Spinal cord (tissue), 10 donors: ENCODE results near the gene MMP25. TPM values are rescaled to one million over a fixed set of nuclear protein-coding genes. Genes with fewer than 3 reads are reported as not detected.
"Not testable (repeated sequence)": the region's sequence is repeated elsewhere in the genome, so short reads cannot be mapped to it uniquely, and the experiment has no call there.

ENCODE experiments used
- DNase-seq, 6 donors: peaks; one replicate each; pipeline versions ENCODE4 v3.0.0 to v3.0.0-alpha.2; 2013 to 2015; ENCODE audit warnings: low spot score in 6 of 6, low read depth in 4 of 6
- H3K27ac ChIP-seq: one replicate; pipeline ENCODE4 v1.5.1; 2013; ENCODE audit warnings: low read depth, low read length, control low read depth
- H3K27me3 ChIP-seq: one replicate; pipeline ENCODE4 v1.6.1; 2013; ENCODE audit warnings: low read length; ENCODE audit not compliant: control insufficient read depth, insufficient read depth
- H3K36me3 ChIP-seq: one replicate; pipeline ENCODE4 v1.6.1; 2013; ENCODE audit warnings: low read length; ENCODE audit not compliant: control insufficient read depth, insufficient read depth
- H3K4me1 ChIP-seq: one replicate; pipeline ENCODE4 v1.6.1; 2013; ENCODE audit warnings: low read length; ENCODE audit not compliant: control insufficient read depth, insufficient read depth
- H3K4me3 ChIP-seq: one replicate; pipeline ENCODE4 v1.5.1; 2013; ENCODE audit warnings: low read depth, low read length, control low read depth
- H3K9me3 ChIP-seq: one replicate; pipeline ENCODE4 v1.6.1; 2013; ENCODE audit warnings: low read length; ENCODE audit not compliant: control insufficient read depth, insufficient read depth
- WGBS: methylation state at CpG from one replicate; pipeline ENCODE4 v1.1.5; 2013; ENCODE audit warnings: missing lambda C conversion rate; ENCODE audit not compliant: insufficient coverage; 5-methylcytosine and 5-hydroxymethylcytosine counted together
- polyA plus RNA-seq, 2 donors: library from polyadenylated mRNA; unstranded; fragments of 120-200 nt; gene quantifications; one replicate each; pipeline ENCODE4 v1.2.1, GENCODE V29; 2013; ENCODE audit not compliant: insufficient read length in 2 of 2
- total RNA-seq, 2 donors: library from RNA; depleted of rRNA in 1 of 2; stranded (reverse); fragments of 120-200 nt in 1 of 2; fragments of >200 nt in 1 of 2; gene quantifications; one replicate each; pipeline versions ENCODE4 v1.2.3 to v1.2.4, GENCODE V29; 2013 to 2014
- donor health status: healthy.

MMP25 gene
- total and polyA plus RNA-seq, 4 donors, result 1.2 to 10.5 (median 4.3) TPM

DNA sequence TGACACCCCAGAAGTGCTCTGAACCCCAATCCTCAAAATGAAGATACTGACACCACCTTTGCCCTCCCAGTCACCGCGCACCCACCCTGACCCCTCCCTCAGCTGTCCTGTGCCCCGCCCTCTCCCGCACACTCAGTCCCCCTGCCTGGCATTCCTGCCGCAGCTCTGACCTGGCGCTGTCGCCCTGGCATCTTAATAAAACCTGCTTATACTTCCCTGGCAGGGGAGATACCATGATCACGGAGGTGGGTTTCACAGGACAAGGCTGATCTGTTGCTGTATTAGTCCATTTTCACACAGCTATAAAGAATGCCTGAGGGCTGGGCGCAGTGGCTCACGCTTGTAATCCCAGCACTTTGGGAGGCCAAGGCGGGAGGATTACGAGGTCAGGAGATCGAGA, 35.6 kb downstream of the MMP25 start:
- H3K4me1 ChIP-seq, H3K36me3 ChIP-seq, H3K4me3 ChIP-seq, H3K27ac ChIP-seq, H3K27me3 ChIP-seq, H3K9me3 ChIP-seq, DNase-seq: not testable (repeated sequence)
- 91% methylated on average over 10 of the region's 13 CpGs for WGBS

DNA sequence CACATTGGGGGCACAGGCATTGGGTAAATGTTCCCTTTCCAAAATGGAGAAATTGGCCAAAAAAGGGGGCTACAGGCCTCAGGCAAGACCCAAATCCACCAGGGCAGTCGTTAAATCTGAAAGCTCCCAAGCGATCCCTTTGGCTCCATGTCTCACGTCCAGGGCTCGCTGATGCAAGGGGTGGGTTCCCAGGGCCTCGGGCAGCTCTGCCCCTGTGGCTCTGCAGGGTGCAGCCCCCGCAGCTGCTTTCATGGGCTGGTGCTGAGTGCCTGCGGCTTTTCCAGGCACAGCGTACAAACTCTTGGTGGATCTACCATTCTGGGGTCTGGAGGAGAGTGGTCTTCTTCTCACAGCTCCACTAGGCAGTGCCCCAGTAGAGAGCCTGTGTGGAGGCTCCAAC, 37.0 kb downstream of the MMP25 start:
- not testable (repeated sequence) for H3K9me3 ChIP-seq, H3K36me3 ChIP-seq, H3K4me3 ChIP-seq, DNase-seq, H3K27ac ChIP-seq, H3K27me3 ChIP-seq
- WGBS, result 91% methylated on average over 7 of the region's 8 CpGs
- H3K4me1 ChIP-seq, result peaks cover 18% of the 10 kb centered on the region

DNA sequence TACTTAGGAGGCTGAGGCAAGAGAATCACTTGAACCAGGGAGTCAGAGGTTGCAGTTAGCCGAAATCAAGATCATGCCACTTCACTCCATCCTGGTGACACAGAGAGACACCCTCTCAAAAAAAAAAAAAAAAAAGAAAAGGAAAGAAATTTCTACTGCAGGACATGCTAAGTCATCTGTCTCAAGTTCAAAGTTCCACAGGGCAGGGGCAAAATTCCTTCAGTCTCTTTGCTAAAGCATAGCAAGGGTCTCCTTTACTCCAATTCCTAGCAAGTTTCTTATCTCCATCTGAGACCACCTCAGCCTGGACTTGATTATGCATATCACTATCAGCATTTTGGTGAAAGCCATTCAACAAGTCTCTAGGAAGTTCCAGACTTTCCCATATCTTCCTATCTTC, 38.1 kb downstream of the MMP25 start:
- no peak overlapping the region for H3K4me3 ChIP-seq
- WGBS, result no CpG with 5 or more reads among the region's 1 CpG
- H3K36me3 ChIP-seq, result no peaks in the 10 kb centered on the region
- peaks cover 21% of the 10 kb centered on the region for H3K4me1 ChIP-seq
- H3K27me3 ChIP-seq, result no peaks in the 10 kb centered on the region
- no peak for DNase-seq
- no peak overlapping the region for H3K27ac ChIP-seq
- no peaks in the 10 kb centered on the region for H3K9me3 ChIP-seq

DNA sequence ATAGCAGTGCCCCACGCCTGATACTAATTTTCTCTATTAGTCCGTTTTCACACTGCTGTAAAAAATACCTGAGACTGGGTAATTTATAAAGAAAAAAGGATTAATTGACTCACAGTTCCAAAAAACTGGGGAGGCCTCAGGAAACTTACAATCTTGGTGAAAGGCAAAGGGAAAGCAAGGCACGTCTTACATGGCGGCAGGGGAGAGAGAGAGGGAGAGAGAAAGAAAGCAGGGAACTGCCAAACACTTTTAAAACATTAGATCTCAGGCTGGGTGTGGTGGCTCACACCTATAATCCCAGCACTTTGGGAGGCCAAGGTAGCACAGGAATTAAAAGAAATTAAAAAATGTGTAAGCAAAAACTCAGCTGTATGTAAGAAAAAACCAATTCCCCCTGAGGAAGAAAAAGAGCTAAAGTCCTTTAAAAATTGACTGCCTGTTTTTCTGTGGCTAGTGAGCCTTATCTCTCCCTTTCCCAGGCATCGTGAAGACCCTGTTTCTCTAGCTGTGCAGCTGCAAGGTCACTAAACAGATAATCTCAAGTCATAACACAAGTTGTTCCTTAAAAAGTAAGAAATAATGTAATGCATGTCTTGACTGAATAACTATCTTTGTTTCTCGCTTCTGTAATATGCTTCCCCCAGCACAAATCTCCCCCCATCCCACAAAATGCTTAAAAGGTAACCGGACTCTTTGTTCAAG, 38.8 kb downstream of the MMP25 start:
- Histone ChIP-seq H3K27ac (no peak overlapping the region), H3K27me3 (no peaks in the 10 kb centered on the region), H3K4me1 (peaks cover 21% of the 10 kb centered on the region), H3K36me3 (no peaks in the 10 kb centered on the region), H3K9me3 (no peaks in the 10 kb centered on the region), H3K4me3 (no peak overlapping the region)
- 100% methylated on average over 3 of the region's 7 CpGs for WGBS
- DNase-seq, result no peak

DNA sequence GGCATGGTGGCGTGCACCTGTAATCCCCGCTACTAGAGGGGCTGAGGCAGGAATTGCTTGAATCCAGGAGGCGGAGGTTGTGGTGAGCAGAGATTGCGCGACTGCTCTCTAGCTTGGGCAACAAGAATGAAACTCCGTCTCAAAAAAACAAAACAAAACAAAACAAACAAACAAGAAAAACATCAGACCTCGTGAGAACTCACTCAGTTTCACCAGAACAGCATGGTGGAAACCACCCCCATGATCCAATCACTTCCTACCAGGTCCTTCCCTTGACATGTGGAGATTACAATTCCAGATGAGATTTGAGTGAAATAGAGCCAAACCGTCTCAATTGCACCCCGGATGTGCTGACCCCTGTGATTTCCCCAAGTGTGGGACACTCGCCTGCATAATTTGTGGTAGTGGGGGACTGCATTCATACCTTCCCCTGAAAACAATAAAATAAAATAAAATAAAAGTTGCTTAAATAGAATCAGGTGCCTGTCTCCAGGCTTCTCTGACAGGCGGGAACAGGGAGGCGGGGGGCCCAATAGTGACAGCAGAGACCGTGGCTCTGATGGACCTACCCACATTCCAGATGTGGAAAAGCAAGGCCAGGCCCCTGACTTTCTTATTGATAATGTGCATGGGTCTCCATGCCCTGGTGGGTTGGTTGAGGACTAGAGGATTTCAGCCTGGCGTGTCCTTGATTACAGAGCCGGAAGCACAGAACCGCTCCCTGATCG, 39.7 kb downstream of the MMP25 start:
- Histone ChIP-seq H3K27me3 (no peaks in the 10 kb centered on the region), H3K9me3 (no peaks in the 10 kb centered on the region), H3K36me3 (no peaks in the 10 kb centered on the region), H3K4me3 (no peak overlapping the region), H3K4me1 (peaks cover 21% of the 10 kb centered on the region), H3K27ac (no peak overlapping the region)
- WGBS, result 95% methylated on average over 10 of the region's 17 CpGs
- no peak for DNase-seq

DNA sequence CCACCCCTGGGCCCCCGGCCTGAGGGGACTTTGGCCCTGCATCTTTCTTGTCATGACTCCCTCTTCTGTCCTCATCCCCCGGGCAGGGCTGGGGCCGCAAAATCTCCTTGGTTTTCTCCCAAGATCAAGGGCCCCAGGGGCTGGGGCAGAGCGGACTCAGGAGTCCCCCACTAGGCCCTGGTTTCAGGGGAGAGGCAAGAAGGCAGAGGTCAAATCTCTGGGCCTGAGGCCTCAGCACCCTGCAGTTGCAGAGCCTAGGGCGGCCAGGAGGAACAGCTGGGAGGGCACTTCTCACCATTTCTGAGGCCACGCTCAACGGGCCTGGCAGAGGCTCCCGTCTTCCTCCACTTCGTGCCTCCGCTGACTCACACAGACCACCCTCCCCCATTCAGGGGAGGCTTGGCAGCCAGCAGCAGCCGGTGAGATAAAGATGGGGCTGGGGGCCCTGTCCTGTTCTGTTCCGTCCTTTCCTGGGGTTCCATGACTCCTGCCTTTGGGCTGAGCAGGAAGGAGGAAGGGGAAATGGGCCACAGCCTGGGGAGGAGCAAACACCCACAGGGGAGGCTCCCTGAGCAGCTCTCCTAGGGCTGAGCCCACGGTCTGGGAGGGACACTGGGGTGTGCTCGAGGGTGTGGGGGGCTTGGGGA, 40.4 kb downstream of the MMP25 start:
- H3K36me3 ChIP-seq, result no peaks in the 10 kb centered on the region
- no peak overlapping the region for H3K4me3 ChIP-seq
- H3K9me3 ChIP-seq, result no peaks in the 10 kb centered on the region
- peak overlapping the region; percentile 67 for H3K27ac ChIP-seq
- no peak for DNase-seq
- peaks cover 21% of the 10 kb centered on the region for H3K4me1 ChIP-seq
- no peaks in the 10 kb centered on the region for H3K27me3 ChIP-seq
- WGBS, result 73% methylated on average over 9 of the region's 14 CpGs

DNA sequence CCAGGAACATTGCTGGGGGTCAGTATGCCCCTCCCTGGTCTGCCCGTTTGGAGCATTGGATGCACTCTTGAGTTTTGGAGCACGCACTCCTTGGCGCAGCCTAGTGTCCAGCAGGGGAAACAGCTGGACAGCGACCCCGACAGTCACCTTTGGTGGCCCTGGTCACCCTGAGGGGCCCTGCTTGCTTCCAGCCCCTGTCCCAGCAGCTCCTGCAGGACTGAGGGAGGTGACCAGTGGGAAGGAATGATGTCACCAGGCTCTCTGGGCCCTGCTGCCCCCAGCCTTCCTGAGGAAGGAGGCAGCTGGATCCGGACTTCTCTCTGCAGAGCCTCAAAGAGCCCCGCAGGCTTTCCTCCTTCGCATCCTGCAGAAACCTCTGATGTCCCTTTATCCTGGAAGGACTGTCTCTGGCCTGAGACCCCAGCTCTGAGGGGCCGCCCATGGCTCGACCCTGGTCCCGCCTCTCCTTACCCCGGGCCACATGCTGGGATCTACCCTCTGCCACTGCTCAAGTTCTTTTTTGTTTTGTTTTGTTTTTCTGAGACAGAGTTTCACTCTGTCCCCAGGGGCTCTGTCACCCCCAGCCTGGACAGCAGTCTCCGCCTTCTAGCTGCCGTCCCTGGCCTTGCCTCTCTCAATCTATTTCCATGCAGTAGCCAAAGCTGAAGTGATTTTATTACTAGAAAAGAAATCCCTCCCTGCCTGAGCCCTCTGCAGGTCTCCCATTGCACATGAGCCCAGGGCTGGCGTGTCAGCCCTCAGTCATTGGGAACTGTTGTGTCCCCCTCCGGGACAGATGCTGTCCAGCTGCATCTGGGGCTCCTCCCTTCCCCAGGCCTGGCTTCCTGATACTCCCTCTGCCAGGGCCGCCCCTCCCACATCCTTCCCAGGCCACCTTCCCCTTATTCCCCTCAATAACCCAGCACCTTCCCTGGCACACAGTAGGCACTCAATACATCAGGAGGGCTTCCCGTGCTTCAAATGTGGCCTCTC, 41.2 kb downstream of the MMP25 start:
- WGBS, result 56% methylated on average over 15 of the region's 18 CpGs
- no peak for DNase-seq
- peaks cover 21% of the 10 kb centered on the region for H3K4me1 ChIP-seq
- H3K27me3 ChIP-seq, result no peaks in the 10 kb centered on the region
- H3K27ac ChIP-seq, result peak overlapping the region; percentile 67
- no peaks in the 10 kb centered on the region for H3K9me3 ChIP-seq
- H3K36me3 ChIP-seq, result no peaks in the 10 kb centered on the region
- no peak overlapping the region for H3K4me3 ChIP-seq

DNA sequence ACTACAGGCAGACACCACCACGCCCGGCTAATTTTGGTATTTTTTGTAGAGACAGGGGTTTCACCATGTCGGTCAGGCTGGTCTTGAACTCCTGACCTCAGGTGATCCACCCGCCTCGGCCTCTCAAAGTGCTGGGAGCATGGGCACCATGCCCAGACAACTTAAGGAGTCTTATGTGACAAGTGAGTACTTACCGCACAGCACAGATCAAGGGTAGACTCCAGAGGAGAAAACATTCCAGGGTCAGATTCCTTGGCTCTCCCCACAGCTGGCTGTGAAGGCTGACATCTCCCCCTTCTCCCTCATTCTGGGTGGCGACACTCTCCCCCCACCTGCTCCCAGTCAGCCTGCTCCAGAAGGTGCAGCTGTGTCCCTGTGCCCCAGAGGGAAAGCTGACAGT, 42.1 kb downstream of the MMP25 start:
- Histone ChIP-seq H3K27me3 (no peaks in the 10 kb centered on the region), H3K36me3 (no peaks in the 10 kb centered on the region), H3K4me1 (peaks cover 21% of the 10 kb centered on the region), H3K4me3 (no peak overlapping the region), H3K27ac (no peak overlapping the region), H3K9me3 (no peaks in the 10 kb centered on the region)
- no peak for DNase-seq
- WGBS, result 68% methylated on average over 4 of the region's 7 CpGs
